Neuronal stem cell (in vitro differentiated cells): Measurements from ENCODE around the gene RAB26.
"Not testable (repeated sequence)": the region's sequence is repeated elsewhere in the genome, so short reads cannot be mapped to it uniquely, and the experiment has no call there.

Source experiments
- DNase-seq: peaks from one replicate; pipeline ENCODE4 v3.0.0-alpha.2; 2013; ENCODE audit warnings: low spot score
- H2AFZ ChIP-seq: one replicate; pipeline ENCODE4 v1.6.1; 2013; ENCODE audit warnings: mild to moderate bottlenecking, low read length, inconsistent platforms
- H2AK5ac ChIP-seq: 2 replicates; pipeline ENCODE4 v1.6.1; 2013; ENCODE audit warnings: low read depth, mild to moderate bottlenecking, inconsistent platforms, low read length, moderate library complexity, mixed read lengths
- H2BK120ac ChIP-seq: 2 replicates; pipeline ENCODE4 v1.6.1; 2013; ENCODE audit warnings: low read depth, mild to moderate bottlenecking, inconsistent platforms, low read length, moderate library complexity, mixed read lengths
- H2BK12ac ChIP-seq: one replicate; pipeline ENCODE4 v1.6.1; 2013; ENCODE audit warnings: low read length, inconsistent platforms
- H2BK15ac ChIP-seq: 2 replicates; pipeline ENCODE4 v1.6.1; 2013; ENCODE audit warnings: mild to moderate bottlenecking, low read length, inconsistent platforms, mixed read lengths
- H2BK5ac ChIP-seq: one replicate; pipeline ENCODE4 v1.6.1; 2013; ENCODE audit warnings: inconsistent platforms, mild to moderate bottlenecking, low read length, moderate library complexity
- H3K14ac ChIP-seq: one replicate; pipeline ENCODE4 v1.6.1; 2013; ENCODE audit warnings: low read length, inconsistent platforms
- H3K18ac ChIP-seq: 2 replicates; pipeline ENCODE4 v1.6.1; 2013; ENCODE audit warnings: low read length, inconsistent platforms
- H3K23ac ChIP-seq: 2 replicates; pipeline ENCODE4 v1.6.1; 2013; ENCODE audit warnings: low read depth, mild to moderate bottlenecking, mixed read lengths, low read length, inconsistent platforms; ENCODE audit not compliant: poor library complexity
- H3K27ac ChIP-seq: replicated peaks from 3 replicates; pipeline ENCODE4 v1.5.1; 2013; ENCODE audit warnings: low read length, inconsistent platforms
- H3K27me3 ChIP-seq, 3 experiments: 2 replicates each; pipeline ENCODE4 v1.6.1; 2013; ENCODE audit warnings: low read length in 3 of 3, mild to moderate bottlenecking in 2 of 3, inconsistent platforms in 1 of 3, low read depth in 1 of 3, mixed read lengths in 1 of 3, moderate library complexity in 1 of 3; ENCODE audit not compliant: control insufficient read depth in 3 of 3, insufficient read depth in 3 of 3
- H3K36me3 ChIP-seq, 2 donors: replicated peaks in 1 of 2; 2 replicates each; pipeline ENCODE4 v1.6.1; 2013; ENCODE audit warnings: low read length in 2 of 2; ENCODE audit not compliant: control insufficient read depth in 2 of 2, insufficient read depth in 2 of 2
- H3K4ac ChIP-seq: 2 replicates; pipeline ENCODE4 v1.6.1; 2013; ENCODE audit warnings: inconsistent platforms, mild to moderate bottlenecking, low read length, moderate library complexity
- H3K4me1 ChIP-seq, 2 donors: 1 replicate in 1 of 2; 2 replicates in 1 of 2; pipeline ENCODE4 v1.6.1; 2013; ENCODE audit warnings: low read length in 2 of 2, low read depth in 1 of 2; ENCODE audit not compliant: control insufficient read depth in 2 of 2, insufficient read depth in 1 of 2
- H3K4me2 ChIP-seq: one replicate; pipeline ENCODE4 v1.6.1; 2013; ENCODE audit warnings: mild to moderate bottlenecking, low read length, inconsistent platforms; ENCODE audit not compliant: insufficient read depth, poor library complexity, severe bottlenecking
- H3K4me3 ChIP-seq, 2 donors: 2 replicates each; pipeline ENCODE4 v1.5.1; 2013; ENCODE audit warnings: low read length in 2 of 2, mild to moderate bottlenecking in 2 of 2, inconsistent platforms in 1 of 2, moderate library complexity in 1 of 2
- H3K79me1 ChIP-seq: one replicate; pipeline ENCODE4 v1.6.1; 2013; ENCODE audit warnings: low read depth, mild to moderate bottlenecking, inconsistent platforms, low read length, moderate library complexity
- H3K9ac ChIP-seq: one replicate; pipeline ENCODE4 v1.6.1; 2013; ENCODE audit warnings: mild to moderate bottlenecking, low read depth, low read length, inconsistent platforms; ENCODE audit not compliant: poor library complexity
- H3K9me3 ChIP-seq, 2 donors: replicated peaks in 1 of 2; 2 replicates each; pipeline versions ENCODE3 to v1.6.1; 2013; ENCODE audit warnings: low read length in 2 of 2, mild to moderate bottlenecking in 2 of 2, inconsistent platforms in 1 of 2, low read depth in 1 of 2, mixed read lengths in 1 of 2, moderate library complexity in 1 of 2; ENCODE audit not compliant: control insufficient read depth in 2 of 2, insufficient read depth in 1 of 2
- H4K8ac ChIP-seq: one replicate; pipeline ENCODE4 v1.6.1; 2013; ENCODE audit warnings: low read depth, mild to moderate bottlenecking, inconsistent platforms, low read length, moderate library complexity
- H4K91ac ChIP-seq: one replicate; pipeline ENCODE4 v1.6.1; 2013; ENCODE audit warnings: low read length, low read depth, mild to moderate bottlenecking, inconsistent platforms; ENCODE audit not compliant: poor library complexity
- WGBS, 2 donors: extraction: QIAGEN DNeasy Blood & Tissue Kit; methylation state at CpG; one replicate each; pipeline ENCODE4 v1.1.7; 2013; ENCODE audit warnings: missing lambda C conversion rate in 2 of 2, mixed read lengths in 1 of 2; ENCODE audit not compliant: insufficient read length in 2 of 2, insufficient replicate concordance in 1 of 2; ENCODE audit errors: extremely low coverage in 2 of 2; 5-methylcytosine and 5-hydroxymethylcytosine counted together

RAB26 gene

DNA sequence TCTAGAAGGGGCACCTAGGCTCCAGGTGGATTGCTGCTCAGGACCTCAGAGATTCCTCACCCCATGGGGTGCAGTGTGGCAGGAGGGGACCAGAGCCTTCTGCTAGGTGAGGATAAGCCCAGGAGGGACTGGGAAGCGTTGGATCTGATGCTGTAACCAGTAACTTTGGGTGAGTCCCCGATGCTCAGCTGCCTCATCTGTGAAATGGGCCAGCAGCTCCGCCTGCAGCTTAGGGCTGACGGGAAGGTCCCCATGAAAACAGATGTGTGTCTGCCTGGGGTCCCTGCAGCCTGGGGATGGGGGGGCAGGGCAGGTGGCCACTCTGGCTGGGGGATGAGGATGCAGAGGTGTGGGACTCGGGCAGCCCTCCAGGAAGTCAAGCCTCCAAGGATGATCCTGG is 50.7 kb downstream of the RAB26 start:
- H2BK120ac ChIP-seq, result no peak overlapping the region
- no peak overlapping the region for H2AFZ ChIP-seq
- peak overlapping the region; percentile 43 for H2BK15ac ChIP-seq
- no CpG with 5 or more reads among the region's 5 CpGs for WGBS, 2 donors
- H3K23ac ChIP-seq, result peak overlapping the region; percentile 10
- peak overlapping the region; percentile 60 for H2AK5ac ChIP-seq
- peaks cover 2 to 30% (median 23%) of the 10 kb centered on the region in 3 experiments for H3K27me3 ChIP-seq
- H3K36me3 ChIP-seq, result no peaks in the 10 kb centered on the region
- H3K4me3 ChIP-seq, result no peak overlapping the region
- DNase-seq, result no peak
- no peak overlapping the region for H4K8ac ChIP-seq
- no peak overlapping the region for H4K91ac ChIP-seq
- no peak overlapping the region for H3K4ac ChIP-seq
- peaks cover 0 to 6% of the 10 kb centered on the region in 2 donors for H3K9me3 ChIP-seq
- peaks cover 10 to 21% of the 10 kb centered on the region in 2 donors for H3K4me1 ChIP-seq
- H3K79me1 ChIP-seq, result no peaks in the 10 kb centered on the region
- H3K9ac ChIP-seq, result no peak overlapping the region
- H2BK5ac ChIP-seq, result no peak overlapping the region
- H3K27ac ChIP-seq, result no peak overlapping the region
- H3K14ac ChIP-seq, result no peak overlapping the region
- no peak overlapping the region for H3K4me2 ChIP-seq
- H3K18ac ChIP-seq, result no peak overlapping the region
- no peak overlapping the region for H2BK12ac ChIP-seq

- no peak overlapping the region for H3K27ac ChIP-seq
- H3K79me1 ChIP-seq, result no peaks in the 10 kb centered on the region
- H3K36me3 ChIP-seq, result no peaks in the 10 kb centered on the region
- H2AK5ac ChIP-seq, result peak overlapping the region; percentile 60
- no peak overlapping the region for H2BK12ac ChIP-seq
- peak overlapping the region; percentile 10 for H3K23ac ChIP-seq
- no peak overlapping the region for H3K9ac ChIP-seq
- no peak overlapping the region for H3K18ac ChIP-seq
- no peak overlapping the region for H2AFZ ChIP-seq
- no peak overlapping the region for H3K14ac ChIP-seq
- H3K27me3 ChIP-seq, result peaks cover 2 to 30% (median 23%) of the 10 kb centered on the region in 3 experiments
- no peak overlapping the region for H3K4me3 ChIP-seq
- no peak overlapping the region for H3K4ac ChIP-seq
- no peak overlapping the region for H4K91ac ChIP-seq
- peaks cover 0 to 6% of the 10 kb centered on the region in 2 donors for H3K9me3 ChIP-seq
- DNase-seq, result no peak
- H2BK5ac ChIP-seq, result no peak overlapping the region
- H3K4me2 ChIP-seq, result no peak overlapping the region
- H2BK15ac ChIP-seq, result peak overlapping the region; percentile 43
- H3K4me1 ChIP-seq, result peaks cover 12 to 15% of the 10 kb centered on the region in 2 donors
- H4K8ac ChIP-seq, result no peak overlapping the region
- no CpG with 5 or more reads among the region's 14 CpGs for WGBS, 2 donors
- H2BK120ac ChIP-seq, result no peak overlapping the region
Observed at GRCh38 chr16:2199621-2200139, 51.3 kb downstream of the RAB26 start.

DNA sequence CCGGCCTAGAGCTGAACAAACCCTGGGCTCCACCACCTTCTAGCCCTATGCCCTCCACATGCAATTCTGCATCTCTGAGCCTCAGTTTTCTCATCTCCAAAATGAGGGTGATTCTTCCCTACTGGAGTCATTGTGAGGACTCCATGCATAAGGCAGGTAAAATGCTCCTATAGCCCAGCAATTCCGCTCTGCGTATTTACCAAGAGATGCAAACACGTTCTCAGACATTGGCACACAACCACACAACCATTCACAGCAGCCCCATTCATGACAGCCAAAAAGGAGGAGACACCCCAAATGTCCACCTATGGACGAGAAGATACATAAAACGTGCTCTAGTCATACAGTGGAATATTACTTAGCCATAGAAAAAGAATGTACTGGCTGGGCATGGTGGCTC is 51.9 kb downstream of the RAB26 start:
- no peak overlapping the region for H4K8ac ChIP-seq
- DNase-seq, result no peak
- no peak overlapping the region for H2AFZ ChIP-seq

DNA sequence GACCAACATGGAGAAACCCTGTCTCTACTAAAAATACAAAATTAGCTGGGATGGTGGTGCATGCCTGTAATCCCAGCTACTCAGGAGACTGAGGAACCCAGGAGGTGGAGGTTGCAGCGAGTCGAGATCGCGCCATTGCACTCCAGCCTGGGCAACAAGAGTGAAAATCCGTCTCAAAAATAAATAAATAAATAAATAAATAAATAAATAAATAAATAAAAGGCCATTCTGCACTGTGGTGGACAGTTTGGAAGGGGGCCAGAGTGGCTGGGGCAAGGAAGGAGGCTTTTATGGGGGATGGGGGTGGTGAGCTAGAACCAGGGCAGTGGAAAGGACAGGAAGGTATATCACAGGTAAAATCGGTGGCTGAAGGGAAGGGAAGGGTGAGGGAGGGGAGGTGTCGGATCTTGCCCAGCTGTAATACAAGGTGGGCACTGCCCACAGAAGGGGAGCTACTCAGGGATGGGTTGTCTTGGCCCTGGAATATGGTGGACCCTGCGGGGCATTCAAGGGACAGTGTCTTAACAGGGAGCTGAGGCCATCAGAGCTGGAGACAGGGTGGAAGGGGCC is 54.8 kb downstream of the RAB26 start:
- not testable (repeated sequence) for H4K8ac ChIP-seq, H3K4me3 ChIP-seq, H2BK12ac ChIP-seq, H2BK5ac ChIP-seq, H3K4me1 ChIP-seq, H4K91ac ChIP-seq, H3K9me3 ChIP-seq, H3K27ac ChIP-seq, H3K4ac ChIP-seq, H3K4me2 ChIP-seq, H3K18ac ChIP-seq, H3K9ac ChIP-seq, H2AK5ac ChIP-seq, H2AFZ ChIP-seq, H3K14ac ChIP-seq, H2BK120ac ChIP-seq, DNase-seq, H3K23ac ChIP-seq
- H3K79me1 ChIP-seq, result peaks cover 16% of the 10 kb centered on the region
- peaks cover 19 to 21% of the 10 kb centered on the region in 2 donors for H3K36me3 ChIP-seq
- peak overlapping the region; percentile 5 for H2BK15ac ChIP-seq
- peaks cover 0 to 16% (median 8%) of the 10 kb centered on the region in 3 experiments for H3K27me3 ChIP-seq
- no CpG with 5 or more reads among the region's 8 CpGs for WGBS, 2 donors

More for the DNA sequence above, 51.9 kb downstream of the RAB26 start:
- H2AK5ac ChIP-seq, result peak overlapping the region; percentile 37
- peaks cover 6 to 9% of the 10 kb centered on the region in 2 donors for H3K4me1 ChIP-seq
- H3K23ac ChIP-seq, result no peak overlapping the region
- H2BK12ac ChIP-seq, result no peak overlapping the region
- H3K18ac ChIP-seq, result no peak overlapping the region
- no peaks in the 10 kb centered on the region for H3K36me3 ChIP-seq
- H3K79me1 ChIP-seq, result no peaks in the 10 kb centered on the region
- H2BK120ac ChIP-seq, result no peak overlapping the region
- no peak overlapping the region for H3K4me2 ChIP-seq
- no peak overlapping the region for H2BK15ac ChIP-seq
- H2BK5ac ChIP-seq, result no peak overlapping the region
- H4K91ac ChIP-seq, result no peak overlapping the region
- no peak overlapping the region for H3K4me3 ChIP-seq
- no peak overlapping the region for H3K14ac ChIP-seq
- WGBS, 2 donors, result no CpG with 5 or more reads among the region's 6 CpGs
- H3K4ac ChIP-seq, result no peak overlapping the region
- no peak overlapping the region for H3K27ac ChIP-seq
- peaks cover 0 to 6% of the 10 kb centered on the region in 2 donors for H3K9me3 ChIP-seq
- H3K27me3 ChIP-seq, result peaks cover 2 to 23% (median 23%) of the 10 kb centered on the region in 3 experiments
- no peak overlapping the region for H3K9ac ChIP-seq
